Activated T-cell treated with anti-CD3 and anti-CD28 coated beads for 1 hour (primary cell): ENCODE data around the gene FTO.

Experiments
- DNase-seq: peaks from one replicate; pipeline ENCODE4 v3.0.0-alpha.2; 2020; ENCODE audit warnings: low read depth

The FTO gene

GRCh38 chr16:54191163-54191562 is 487.2 kb downstream of the FTO start:
- DNase-seq, result no peak

- DNase-seq, result no peak
Measured at GRCh38 chr16:54191592-54191991, 487.6 kb downstream of the FTO start.

GRCh38 chr16:54193013-54193664 is 489.2 kb downstream of the FTO start:
- no peak for DNase-seq

- no peak for DNase-seq
Measured at GRCh38 chr16:54193665-54194333, 489.8 kb downstream of the FTO start.

GRCh38 chr16:54194334-54194743 is 490.4 kb downstream of the FTO start:
- DNase-seq, result no peak

GRCh38 chr16:54197758-54198157 is 493.8 kb downstream of the FTO start:
- DNase-seq, result no peak

GRCh38 chr16:54199487-54200160 is 495.7 kb downstream of the FTO start:
- no peak for DNase-seq

GRCh38 chr16:54200161-54200534 is 496.2 kb downstream of the FTO start:
- DNase-seq, result no peak

GRCh38 chr16:54200720-54201119 is 496.8 kb downstream of the FTO start:
- no peak for DNase-seq

GRCh38 chr16:54201200-54201599 is 497.2 kb downstream of the FTO start:
- no peak for DNase-seq
